ENCODE results near the gene CDC45.

The CDC45 gene

GRCh38 chr22:19567157-19568009 lies 87.7 kb downstream of the CDC45 start:
- DNase-seq = no peak

DNA sequence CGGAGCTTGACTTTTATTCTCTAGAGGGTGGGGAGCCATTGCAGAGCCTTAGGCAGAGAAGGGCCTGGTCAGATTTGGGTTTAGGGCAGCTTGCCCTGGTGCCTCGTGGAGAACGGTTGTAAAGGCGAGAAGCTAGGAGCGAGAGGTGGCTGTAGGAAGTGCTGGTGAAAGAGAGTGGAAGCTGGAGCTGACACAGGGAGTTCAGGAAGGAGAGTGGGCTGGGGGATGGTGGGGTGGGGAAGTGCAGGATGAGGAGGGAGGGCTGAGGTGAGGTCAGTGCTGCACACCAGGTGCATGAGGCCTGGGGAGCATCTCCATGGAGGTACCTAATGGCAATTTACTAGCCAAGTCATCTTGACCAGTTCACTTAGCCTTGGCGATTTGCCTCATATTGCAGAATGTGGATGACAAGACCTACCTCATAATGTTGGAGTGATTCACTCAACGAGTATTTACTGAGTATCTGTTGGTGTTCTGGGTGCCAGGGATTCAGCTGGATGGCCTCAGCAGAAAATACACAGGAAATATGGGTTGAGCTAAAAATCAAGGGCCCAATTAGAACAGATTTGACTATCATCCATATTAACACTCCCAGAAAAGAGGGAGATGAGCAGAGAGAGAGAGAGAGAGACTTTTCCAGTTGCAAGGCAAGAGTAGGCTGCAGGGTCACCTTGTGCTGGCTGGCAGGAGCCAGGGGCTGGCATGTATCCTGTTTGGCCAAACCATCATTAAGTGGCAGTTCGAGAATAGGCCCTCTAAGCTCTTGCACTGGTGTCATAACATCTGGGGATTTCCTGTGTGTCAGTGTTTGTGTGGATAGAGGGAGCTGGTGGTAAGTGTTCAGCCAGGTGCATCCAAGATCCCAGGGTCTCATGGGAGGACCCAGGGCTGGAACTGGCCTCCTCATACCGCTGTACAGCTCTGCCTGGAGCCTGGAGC lies 88.9 kb downstream of the CDC45 start:
- DNase-seq = peak; percentile 63

- DNase-seq = no peak
Measured at GRCh38 chr22:19569276-19569640, 89.5 kb downstream of the CDC45 start.

DNA sequence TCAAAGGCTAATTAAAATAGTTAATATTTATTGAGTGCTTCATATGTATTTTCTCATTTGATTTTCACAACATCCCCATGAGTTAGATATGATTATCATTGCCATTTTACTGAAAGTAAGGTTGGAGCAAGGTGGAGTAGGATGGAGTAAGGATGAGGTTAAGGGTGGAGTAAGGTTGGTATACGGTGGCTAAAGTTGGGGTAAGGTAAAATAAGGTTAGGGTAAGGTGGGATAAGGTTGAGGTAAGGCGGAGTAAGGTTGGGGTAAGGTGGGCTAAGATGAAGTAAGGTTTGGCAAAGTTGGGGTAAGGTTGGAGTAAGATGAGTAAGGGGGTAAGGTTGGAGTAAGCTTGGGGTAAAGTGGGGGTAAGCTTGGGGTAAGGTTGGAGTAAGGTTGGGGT lies 90.3 kb downstream of the CDC45 start:
- no peak for DNase-seq

Measured in DMS53 (cell line).